ENCODE measurements around the gene AMZ1.
"Not testable (repeated sequence)": the region's sequence is repeated elsewhere in the genome, so short reads cannot be mapped to it uniquely, and the experiment has no call there.

Gene AMZ1

DNA sequence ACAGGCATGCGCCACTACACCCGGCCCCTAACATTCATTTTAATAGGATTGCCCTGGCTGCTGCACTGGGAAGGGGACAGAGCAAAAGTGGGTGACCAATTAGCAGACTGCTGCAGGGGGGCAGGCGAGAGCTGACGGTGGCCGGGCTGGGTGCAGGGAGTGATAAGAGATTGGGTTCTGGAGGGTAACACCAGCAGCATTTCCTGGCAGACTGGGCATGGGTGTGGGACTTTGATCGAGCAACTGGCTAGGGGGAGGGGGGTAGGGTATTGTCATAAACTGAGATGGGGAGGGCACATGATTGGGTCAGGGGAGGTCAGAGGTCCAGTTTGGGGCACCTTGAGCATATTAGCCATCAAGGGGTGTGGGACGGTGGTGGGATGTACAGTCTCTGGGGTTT is 20.2 kb upstream of the AMZ1 start:
- no peak for DNase-seq

DNA sequence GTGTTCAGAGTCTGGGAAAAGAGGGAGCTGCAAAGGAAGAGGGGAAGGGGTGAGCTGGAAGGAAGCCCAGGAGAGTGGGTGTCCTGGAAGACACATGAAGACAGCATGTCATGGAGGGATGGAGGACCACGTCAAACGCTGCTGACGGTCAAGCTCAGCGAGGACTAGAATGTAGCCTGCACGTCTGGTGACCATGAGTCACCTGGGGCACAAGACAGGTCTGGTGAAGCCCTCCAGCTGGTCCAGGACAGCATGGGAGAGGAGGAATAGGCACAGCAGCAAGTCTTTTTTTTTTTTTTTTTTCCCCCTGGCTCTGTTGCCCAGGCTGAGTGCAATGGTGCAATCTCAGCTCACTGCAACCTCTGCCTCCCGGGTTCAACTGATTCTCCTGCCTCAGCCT is 19.6 kb upstream of the AMZ1 start:
- no peak for DNase-seq

DNA sequence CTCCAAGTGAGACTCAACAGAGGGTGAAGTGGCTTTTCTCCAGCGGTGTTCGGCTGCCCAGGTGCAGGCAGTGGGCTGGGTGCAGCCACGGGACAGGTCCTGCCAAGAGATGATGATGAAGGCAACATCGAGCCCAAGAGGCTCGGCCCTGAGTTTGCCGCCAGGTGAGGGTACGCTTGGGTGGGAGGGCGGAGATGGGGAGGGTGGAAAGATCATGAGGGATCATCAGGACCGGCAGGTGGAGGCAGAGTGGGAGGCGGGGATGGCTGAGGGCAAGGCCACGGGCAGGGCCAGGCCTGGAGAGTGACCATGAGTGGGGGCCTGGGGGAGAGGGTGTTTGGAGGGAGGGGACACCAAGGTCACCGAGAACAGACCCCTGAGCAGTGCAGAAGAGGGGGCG is 17.8 kb upstream of the AMZ1 start:
- no peak for DNase-seq

DNA sequence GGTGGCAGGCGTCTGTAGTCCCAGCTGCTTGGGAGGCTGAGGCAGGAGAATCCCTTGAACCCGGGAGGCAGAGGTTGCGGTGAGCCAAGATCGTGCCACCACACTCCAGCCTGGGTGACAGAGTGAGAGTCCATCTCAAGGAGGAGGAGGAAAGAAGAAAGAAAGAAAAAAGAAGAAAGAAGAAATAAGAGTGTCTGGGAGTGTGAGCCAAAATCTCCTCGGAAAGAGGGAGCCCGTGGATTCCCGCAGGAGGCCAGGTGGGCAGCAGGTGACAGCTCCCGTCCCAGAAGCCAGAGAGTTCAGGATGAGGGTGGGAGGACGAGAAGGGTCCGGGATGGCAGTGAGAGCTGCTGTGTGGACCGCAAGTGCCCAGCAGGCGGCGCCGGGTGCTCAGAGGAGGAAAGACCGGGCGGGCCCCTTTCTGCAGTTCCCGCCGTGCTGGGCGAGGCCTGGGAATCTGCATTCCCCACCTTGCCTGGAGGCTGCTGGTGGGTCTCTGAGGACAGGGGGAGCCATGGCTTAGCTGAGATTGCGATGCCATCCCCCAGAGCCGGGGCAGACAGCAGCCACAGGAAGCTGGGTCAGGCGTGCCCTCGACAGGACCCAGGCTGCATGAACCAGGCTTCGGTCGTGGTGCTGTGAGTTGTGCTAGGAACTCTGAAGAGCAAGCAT is 17.1 kb upstream of the AMZ1 start:
- DNase-seq, result peak; percentile 65

DNA sequence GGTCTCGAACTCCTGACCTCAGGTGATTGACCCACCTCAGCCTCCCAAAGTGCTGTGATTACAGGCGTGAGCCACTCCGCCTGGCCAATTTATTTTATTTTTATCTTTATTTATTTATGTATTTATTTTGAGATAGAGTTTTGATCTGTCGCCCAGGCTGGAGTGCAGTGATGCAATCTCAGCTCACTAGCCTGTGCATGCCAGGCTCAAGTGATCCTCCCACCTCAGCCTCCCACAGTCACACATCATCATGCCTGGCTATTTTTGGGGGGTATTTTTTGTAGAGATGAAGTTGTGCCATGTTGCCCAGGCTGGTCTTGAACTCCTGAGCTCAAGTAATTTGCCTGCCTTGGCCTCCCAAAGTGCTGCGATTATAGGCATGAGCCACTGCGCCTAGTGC is 14.8 kb upstream of the AMZ1 start:
- not testable (repeated sequence) for DNase-seq

DNA sequence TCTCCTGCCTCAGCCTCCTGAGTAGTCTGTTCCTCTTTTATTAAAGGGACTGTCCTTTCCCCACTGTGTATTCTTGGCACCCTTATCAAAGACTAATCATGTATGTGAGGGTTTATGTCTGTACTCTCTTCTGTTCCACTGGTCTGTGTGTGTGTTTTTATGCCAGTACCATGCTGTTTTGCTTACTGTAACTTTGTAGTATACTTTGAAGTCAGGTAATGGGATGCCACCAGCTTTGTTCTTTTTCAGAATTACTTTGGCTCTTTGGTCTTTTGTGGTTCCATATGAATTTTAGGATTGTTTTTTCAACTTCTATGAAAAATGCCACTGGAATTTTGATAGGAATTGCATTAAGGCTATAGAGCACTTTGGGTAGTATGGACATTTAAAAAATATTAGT is 14.1 kb upstream of the AMZ1 start:
- DNase-seq, result no peak

DNA sequence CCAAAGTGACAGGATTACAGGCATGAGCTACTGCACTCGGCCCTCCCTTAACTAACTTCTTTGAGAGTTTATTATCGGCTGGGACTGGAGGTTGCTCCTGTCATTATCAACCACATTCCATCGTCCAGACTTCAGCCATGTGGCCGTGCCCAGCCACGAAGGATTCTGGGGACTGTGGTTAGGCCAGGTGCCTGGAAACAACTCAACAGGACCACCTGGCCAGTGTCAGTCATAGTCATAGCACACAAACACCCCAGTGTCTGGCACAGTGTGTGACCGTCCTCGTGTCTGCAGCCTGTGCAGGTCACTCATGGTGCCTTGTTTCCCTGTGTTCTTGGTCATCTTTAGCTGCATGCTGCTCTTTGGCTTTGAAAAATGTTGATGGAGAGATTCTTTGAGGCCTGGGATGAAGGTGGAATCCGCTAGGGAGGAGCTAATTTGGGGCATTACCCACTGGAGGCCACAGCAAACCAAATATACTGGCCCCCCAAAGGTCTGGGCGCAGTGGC is 12.7 kb upstream of the AMZ1 start:
- no peak for DNase-seq

DNA sequence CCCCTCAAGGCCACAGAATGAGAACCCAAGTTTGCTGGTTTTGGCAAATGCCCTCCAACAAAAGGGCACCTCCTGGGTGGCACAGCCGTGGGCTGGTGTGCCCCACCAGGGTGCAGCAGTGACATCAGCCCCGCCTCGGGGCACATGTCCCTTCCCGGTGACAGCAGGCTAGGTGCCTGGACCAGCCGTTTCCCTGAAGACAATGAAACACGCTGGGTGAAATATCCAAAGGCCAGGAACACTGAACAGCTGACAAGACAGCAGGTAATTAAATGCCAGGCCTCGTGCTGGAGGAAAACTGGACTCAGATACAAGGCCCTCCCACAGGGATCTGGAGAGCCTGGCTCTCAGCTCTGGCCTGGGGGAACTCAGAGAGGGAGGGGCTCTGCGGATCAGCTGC is 11.4 kb upstream of the AMZ1 start:
- DNase-seq, result not testable (repeated sequence)

DNA sequence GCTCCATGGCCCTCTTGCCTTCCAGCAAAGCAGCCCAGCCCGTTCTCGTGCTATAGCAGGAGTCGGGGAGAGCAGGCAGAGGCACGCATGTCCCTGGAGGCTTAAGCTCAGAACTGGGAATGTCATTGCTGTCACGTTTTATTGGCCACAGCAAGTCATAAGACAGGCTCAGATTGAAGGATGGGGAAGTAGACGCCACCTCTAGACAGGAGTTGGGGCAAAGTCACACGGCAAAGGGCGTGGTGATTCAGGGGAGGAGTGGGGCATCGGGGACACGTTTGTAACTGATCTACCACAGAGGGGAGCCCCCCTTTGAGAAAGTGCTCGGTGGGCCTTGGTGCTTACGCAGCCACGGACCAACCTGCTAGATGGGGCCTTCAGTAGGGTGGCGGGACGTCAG is 9.5 kb upstream of the AMZ1 start:
- DNase-seq, result not testable (repeated sequence)

DNA sequence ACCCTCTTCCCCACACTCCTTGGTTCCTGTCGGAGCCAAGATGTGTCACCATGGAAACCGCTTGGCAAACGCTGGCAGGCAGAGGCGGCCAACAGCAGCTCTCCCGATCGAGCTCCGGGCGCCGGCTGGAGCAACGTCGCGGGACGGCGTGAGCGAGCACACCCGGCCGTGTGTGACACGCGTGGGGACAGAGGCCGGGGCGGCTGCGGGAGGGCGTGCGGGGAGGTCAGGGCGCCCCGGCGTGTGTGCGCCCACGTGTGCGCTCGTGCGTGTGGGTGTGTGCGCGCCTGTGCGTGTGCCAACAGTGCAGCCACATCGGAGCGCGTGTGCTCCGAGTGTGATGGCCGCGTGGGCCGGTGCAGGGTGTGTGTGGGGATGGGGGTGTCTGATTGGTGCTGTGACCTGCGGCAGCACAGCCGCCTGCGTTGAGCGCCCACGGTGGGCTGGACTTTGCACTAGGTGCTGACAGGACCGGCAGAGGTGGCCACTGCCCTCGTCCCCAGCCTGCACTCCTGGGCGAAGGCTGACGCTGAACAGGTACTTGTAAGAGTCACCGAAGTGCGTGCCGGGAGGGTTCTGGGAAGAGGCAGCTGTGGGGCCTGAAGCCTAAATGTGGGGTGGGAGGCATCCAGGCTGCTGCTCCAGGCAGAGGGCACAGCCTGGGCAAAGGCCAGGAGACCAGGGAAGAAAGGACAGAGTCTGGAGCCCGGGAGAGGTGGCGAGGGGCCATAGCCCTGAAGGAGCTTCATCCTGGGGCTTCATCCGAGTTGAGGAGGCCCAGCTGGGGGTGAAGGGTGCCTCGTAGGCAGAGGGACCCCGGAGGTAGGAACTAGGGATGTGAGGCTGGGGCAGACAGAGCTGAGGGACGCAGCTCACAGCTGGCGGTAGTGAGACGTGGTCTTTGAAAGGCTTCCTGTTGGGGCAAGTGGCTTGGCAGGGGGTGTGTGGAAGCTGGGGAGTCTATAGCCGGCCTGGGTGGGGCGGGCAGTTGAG is 8.6 kb upstream of the AMZ1 start:
- not testable (repeated sequence) for DNase-seq

DNA sequence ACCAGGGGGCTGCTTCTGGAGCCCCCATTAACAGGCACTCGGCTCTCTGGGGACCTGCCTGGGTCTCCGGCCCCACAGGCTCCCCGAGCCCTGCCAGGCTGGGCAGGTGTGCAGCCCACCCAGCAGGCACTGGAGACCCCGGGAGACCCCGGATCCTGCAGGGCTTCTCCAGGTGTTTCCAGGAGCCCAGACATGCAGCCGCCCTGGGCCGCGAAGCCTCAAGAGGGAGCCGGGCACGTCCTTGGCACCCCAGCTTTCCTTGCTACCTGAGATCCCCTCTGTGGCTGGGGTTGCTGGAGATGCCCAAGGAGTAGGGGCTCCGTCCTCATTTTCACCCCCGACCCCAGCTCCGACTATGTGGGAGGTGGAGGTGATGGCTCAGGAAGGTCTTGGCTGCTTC is 7.7 kb upstream of the AMZ1 start:
- DNase-seq, result no peak

DNA sequence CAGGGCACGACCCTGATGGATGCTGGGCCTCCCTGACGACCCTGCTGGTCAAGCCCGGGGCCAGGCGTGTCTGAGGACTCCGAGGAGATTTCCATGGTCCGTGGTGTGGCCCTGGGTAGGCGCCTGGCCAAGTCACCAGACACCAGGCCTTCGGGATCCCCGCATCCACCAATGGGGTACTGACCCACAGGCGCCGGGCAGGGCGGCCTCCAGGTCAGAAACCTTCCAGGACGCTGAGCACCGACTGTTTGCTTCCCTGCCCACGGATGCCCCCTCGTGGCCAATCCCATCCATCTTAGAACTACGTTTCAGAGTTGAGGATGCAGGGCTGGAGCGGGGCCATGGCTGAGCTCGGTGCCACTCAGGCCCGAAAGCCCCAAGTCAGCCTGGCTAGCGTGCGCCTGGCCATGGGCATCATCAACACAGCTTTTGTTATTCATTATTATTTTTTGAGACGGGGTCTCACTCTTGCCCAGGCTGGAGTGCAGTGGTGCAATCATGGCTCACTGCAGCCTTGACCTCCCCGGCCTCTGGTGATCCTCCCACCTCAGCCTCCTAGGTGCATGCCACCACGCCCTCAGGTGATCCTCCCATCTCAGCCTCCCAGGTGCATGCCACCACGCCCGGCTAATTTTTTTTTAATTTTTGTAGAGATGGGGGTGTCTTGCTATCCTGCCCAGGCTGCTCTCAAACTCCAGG is 7.1 kb upstream of the AMZ1 start:
- peak; percentile 56 for DNase-seq

DNA sequence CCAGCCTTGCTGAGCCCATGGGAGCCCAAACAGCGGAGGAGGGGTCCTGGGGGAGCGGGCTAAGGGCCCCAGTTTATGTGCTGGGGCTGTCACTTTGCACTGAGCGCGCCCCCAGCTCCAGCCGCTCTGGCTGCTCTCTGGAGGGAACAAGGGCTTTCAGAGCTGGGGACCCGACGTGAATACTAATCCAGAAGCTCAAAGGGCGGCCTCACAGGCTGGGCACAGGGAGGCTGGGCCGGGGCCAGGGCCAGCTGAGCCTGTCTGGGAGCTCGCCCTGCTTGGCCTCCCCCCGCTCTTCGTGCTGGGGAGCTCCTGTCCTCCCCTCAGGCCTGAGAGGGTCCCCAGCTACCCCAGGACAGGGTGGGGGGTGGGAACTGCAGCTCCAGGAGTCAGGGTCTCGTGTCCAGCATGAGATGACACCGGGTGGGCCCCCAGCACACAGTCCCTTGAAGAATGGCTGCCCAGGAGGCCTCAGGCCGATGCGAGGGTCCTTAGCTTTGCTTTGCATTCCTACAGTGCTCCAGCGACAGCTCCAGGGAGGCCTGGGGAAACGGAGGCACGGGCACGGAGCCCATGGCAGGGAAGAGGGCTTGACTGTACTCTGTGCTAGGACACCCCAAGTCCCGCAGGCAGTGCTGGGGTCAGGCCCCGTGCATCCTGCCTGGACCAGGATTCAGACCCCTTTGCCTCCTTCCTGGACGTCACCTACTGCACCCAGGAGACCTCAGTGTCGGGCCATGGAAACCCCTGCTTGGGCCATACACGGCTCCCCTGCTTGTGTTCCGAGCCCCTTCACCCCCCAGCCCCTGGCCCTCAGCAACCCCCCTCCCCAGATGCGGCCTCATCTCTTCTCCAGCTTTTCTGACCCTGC is 5.8 kb upstream of the AMZ1 start:
- no peak for DNase-seq

DNA sequence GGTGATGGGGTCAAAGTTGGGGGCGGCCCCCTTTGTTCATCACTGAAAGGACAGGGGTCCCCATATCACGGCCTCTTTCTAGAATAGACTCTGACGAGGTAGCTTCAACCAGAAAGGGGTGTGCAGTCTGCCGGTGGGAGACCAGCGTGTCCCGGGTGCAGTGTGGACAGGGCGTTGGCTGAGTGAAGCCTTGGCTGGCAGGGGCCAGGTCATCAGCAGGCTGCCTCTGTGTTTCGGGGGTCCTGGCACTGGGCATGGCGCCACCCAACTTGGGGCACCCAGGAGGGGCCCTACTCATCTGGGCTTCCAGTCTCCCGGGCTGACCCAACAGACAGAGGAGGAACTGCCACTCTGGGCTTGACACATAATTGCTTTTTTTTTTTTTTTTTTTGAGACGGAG is 3.5 kb upstream of the AMZ1 start:
- no peak for DNase-seq

DNA sequence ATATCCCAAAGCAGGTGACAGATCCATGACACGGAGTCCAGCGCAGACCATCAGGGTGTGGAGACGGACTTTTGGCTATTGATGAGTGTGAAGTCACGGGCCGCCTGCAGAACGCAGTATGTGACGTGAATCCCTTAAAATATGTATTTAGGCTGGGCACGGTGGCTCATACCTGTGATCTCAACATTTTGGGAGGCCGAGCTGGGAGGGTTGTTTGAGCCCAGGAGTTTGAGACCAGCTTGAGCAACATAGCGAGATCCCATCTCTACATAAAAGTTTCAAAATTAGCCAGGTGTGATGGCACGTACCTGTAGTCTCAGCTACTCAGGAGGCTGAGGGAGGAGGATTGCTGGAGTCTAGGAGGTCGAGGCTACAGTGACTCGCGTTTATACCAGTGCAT is 1.9 kb upstream of the AMZ1 start:
- DNase-seq, result no peak

DNA sequence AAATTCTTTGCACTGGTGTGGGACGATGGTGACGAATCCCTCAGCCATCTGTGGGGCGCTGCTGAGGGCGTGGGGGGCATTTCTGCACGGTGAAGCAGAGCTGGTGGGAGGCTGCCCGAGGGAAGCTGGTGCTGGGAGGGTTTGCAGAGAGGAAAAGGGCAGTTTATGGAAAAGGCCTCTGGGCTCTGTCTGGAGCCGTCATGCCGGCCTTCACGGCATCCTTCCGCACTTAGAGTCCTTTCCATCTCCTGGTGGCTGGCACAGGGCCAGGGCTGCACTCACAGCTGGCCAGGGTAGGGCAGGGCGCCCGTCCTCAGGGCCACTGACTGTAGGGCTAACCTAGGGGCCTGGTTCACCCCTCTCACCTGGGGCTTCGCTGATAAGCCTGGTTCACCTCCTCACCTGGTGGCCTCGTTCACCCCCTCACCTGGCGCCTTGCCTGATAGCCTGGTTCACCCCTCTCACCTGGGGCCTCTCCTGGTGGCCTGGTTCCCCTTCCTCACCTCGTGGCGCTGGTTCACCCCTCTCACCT is 598 bp upstream of the AMZ1 start:
- peak; percentile 29 for DNase-seq

DNA sequence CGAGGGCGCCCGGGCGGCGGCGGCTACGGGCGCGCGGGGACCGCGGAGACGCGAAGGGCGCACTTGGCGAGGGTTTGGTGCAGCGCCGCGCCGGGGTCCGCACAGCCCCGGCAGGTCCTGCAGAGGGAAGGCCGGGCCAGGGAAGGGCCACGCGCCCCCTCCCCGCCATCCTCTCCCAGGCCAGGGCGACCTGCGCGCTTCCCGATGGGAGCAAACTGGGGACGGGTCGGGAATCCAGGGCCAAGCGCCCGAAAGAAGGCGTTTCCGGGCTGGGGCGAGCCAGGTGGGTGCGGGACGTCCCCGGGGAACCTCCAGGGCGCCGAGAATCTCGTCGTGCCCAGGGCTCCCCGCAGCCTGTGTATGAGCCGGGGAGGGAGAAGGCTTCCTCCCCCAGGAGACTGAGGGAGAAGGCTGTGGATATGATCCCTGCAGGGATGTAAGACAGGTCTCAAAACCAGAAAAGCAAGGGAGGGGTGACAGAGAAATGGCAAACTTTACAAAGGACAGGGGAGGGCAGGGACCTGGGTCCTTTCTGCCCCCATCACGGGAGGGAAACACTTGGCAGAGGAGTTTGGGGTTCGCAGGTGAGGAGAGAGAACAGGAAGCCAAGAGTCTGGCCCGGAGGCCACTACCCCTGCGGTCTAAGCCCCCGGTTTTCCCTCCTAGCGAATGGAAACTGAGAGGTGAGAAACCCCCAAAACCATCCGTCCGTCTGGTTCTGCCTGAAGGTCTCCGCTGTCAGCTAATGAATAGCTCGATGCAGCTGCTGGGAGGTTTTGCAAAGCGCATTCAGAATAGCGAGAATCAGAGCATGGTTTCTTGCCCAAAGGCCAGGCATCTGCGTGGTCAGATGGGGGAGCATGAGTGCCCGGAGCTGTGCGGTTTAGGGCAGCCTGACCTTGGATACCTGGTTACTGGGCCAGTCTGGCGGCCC is 674 bp downstream of the AMZ1 start:
- peak; percentile 56 for DNase-seq

DNA sequence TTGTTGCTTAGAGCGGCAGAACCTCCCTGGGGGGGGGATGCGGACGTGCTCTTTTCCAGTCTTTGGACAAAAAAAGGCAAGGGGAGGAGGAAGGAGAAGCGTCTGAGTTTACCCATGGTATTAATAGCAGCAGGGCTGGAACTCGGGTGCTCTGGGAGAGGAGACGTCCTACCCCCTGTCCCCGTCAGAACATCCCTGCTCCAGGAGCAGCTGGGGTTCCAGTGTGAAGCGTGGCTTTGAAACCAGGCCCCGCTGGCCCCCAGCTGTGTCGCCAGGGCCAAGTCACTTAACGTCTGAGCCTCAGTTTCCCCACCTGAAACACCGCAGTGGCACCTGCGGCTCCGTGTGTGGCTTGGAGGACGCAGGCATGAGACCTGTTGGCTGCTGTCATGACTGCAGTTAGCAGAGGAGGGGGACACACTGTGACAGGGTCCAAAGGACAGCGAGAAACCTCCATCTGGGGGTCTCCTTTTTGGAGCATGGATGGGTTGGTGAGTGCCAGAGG is 1.4 kb downstream of the AMZ1 start:
- DNase-seq, result no peak

DNA sequence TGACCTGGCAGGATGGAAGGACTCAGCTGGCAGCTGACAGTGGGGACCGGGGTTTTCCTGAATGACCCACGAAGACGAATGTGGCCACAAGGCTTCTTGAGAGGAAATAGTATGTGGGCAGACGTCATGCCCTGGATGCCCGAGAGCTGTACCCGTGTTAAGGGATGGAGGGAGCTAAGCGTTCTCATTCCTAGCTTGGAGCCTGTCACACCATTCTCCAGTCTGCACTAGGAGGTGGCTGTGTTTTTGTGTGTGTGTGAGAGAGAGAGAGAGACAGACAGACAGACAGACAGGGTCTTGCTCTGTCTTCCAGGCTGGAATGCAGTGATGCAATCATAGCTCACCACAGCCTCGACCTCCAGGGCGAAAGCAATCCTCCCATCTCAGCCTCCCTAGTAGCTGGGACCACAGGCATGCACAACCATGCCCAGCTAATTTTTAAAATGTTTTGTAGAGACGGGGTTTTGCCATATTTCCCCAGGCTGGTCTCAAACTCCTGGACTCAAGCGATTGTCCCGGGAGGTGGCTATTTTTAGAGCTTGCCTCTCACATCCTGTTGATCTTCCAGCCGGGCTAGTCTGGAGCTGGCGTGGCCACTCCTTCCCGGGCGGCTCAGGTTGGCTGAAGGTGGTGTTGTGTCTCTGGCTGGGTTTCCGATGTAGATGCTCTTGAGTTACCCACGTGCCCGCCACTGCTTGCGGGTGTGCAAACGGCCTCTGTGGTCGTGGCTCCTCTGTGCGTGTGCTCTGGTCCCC is 2.1 kb downstream of the AMZ1 start:
- no peak for DNase-seq
